GM21447 (cell line): Measurements from ENCODE around the gene MMS22L.

Source experiments
- ATAC-seq: cut with Tn5 transposase; IDR thresholded peaks from one replicate; pipeline ENCODE4 v1.9.1; 2021; ENCODE audit not compliant: unreplicated experiment

The MMS22L gene

DNA sequence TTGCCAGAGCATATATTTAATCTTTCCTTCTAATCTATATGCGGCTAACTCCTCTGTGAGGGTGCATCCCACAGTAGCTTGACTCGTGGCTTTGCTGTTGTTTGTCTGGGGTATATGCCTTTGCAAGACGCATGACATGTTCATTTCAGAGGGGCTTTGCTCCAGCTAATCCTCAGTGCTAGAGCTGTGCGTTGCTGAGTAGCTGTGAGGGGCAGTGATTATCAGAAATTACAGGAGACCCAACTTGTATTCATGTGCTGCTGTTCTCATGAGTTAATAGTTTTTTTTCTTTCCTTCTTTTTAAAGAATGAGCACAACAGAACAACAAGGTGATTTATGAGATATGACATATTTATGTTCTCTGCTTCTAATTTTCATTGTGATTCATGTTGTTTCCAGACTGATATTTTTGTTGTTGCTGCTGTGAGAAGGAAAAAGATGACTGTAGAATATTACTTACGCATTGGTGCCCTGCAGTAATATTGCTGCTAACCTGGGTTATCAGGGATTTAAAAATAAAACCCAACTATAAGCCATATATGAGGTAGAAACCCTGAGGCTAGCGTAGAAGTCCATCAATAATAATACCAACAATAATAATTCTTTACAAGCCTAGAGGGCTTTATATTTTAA lies 190.2 kb downstream of the MMS22L start:
- ATAC-seq, result no peak
